ENCODE measurements around the gene EFR3B.

DNA sequence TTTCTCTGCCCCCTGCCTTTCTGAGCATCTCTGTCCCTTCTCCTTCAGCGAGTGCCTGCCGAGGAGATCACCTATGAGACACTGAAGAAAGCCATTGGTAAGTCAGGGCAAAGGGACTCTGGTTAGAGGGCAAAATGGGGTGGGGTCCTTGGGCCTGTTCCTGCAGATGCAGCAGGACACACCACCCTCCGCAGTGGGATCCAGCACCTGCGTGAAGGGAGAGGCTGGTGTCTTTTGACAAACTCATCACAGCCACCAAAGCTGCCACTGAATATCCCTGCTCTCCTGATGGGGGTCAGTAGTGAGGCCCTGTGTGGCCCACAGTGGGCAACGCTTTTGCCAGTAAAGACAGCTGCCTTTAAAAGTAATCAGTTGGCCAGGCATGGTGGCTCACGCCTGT, 107.8 kb downstream of the EFR3B start:
- no peak for TF ChIP-seq POLR2A (IDR thresholded peaks at IDR 0.05)
- TF ChIP-seq, protein P1, sequence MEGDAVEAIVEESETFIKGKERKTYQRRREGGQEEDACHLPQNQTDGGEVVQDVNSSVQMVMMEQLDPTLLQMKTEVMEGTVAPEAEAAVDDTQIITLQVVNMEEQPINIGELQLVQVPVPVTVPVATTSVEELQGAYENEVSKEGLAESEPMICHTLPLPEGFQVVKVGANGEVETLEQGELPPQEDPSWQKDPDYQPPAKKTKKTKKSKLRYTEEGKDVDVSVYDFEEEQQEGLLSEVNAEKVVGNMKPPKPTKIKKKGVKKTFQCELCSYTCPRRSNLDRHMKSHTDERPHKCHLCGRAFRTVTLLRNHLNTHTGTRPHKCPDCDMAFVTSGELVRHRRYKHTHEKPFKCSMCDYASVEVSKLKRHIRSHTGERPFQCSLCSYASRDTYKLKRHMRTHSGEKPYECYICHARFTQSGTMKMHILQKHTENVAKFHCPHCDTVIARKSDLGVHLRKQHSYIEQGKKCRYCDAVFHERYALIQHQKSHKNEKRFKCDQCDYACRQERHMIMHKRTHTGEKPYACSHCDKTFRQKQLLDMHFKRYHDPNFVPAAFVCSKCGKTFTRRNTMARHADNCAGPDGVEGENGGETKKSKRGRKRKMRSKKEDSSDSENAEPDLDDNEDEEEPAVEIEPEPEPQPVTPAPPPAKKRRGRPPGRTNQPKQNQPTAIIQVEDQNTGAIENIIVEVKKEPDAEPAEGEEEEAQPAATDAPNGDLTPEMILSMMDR (IDR thresholded peaks at IDR 0.05): no peak
